GM23338 (cell line): ENCODE results near the gene CHTF8. TPM values are rescaled to one million over a fixed set of nuclear protein-coding genes. Genes with fewer than 3 reads are reported as not detected.

Experiments
- ATAC-seq: fragments of 200-7000 bp; cut with Tn5 transposase; 3 replicates; pipeline ENCODE4 v1.9.1; 2020
- DNase-seq: peaks from one replicate; pipeline ENCODE4 v3.0.0-alpha.2; 2015; ENCODE audit warnings: low spot score
- H2AFZ ChIP-seq: fragments of 200-600 bp; sonication (generic); 2 replicates; pipeline ENCODE4 v1.8.0; 2016; ENCODE audit warnings: antibody characterized with exemption, mild to moderate bottlenecking, moderate library complexity
- H3F3A ChIP-seq: fragments of 200-600 bp; sonication (generic); replicated peaks from 2 replicates; pipeline ENCODE4 v1.8.0; 2017; ENCODE audit warnings: antibody characterized with exemption, mixed run types, low read depth
- H3K27ac ChIP-seq: fragments of 200-600 bp; sonication (generic); 2 replicates; pipeline ENCODE4 v1.6.1; 2016; ENCODE audit warnings: low read depth
- H3K27me3 ChIP-seq: fragments of 200-600 bp; sonication (generic); 2 replicates; pipeline ENCODE4 v1.8.0; 2016; ENCODE audit warnings: mild to moderate bottlenecking, mixed run types, moderate library complexity; ENCODE audit not compliant: insufficient read depth
- H3K36me3 ChIP-seq: fragments of 200-600 bp; sonication (generic); 2 replicates; pipeline ENCODE4 v1.8.0; 2016; ENCODE audit warnings: mild to moderate bottlenecking; ENCODE audit not compliant: insufficient read depth
- H3K4me1 ChIP-seq: fragments of 200-600 bp; sonication (generic); 2 replicates; pipeline ENCODE4 v1.8.0; 2016; ENCODE audit warnings: mild to moderate bottlenecking, moderate library complexity; ENCODE audit not compliant: insufficient read depth
- H3K4me2 ChIP-seq: fragments of 200-600 bp; sonication (generic); 2 replicates; pipeline ENCODE4 v1.7.1; 2017; ENCODE audit warnings: mixed run types
- H3K4me3 ChIP-seq: fragments of 200-600 bp; sonication (generic); 2 replicates; pipeline ENCODE4 v1.6.1; 2016; ENCODE audit warnings: mixed run types
- H3K79me2 ChIP-seq: fragments of 200-600 bp; sonication (generic); replicated peaks from 2 replicates; pipeline ENCODE4 v1.8.0; 2017; ENCODE audit warnings: mild to moderate bottlenecking; ENCODE audit not compliant: insufficient read depth
- H3K9me2 ChIP-seq: fragments of 200-600 bp; sonication (generic); 2 replicates; pipeline ENCODE4 v1.8.0; 2017; ENCODE audit not compliant: insufficient read depth
- H4K20me1 ChIP-seq: fragments of 200-600 bp; sonication (generic); replicated peaks from 2 replicates; pipeline ENCODE4 v1.8.0; 2017; ENCODE audit warnings: mild to moderate bottlenecking; ENCODE audit not compliant: insufficient read depth
- H3K27ac Mint-ChIP-seq: 2 replicates; pipeline ENCODE4 v1.8.0; 2020; ENCODE audit warnings: inconsistent platforms, mild to moderate bottlenecking, moderate library complexity, mixed read lengths
- H3K27me3 Mint-ChIP-seq: 3 replicates; pipeline ENCODE4 v1.8.0; 2022; ENCODE audit warnings: low read depth, mild to moderate bottlenecking, moderate library complexity, mixed read lengths, inconsistent platforms; ENCODE audit not compliant: insufficient read depth, poor library complexity
- H3K36me3 Mint-ChIP-seq: 3 replicates; pipeline ENCODE4 v1.8.0; 2021; ENCODE audit warnings: low read depth, mild to moderate bottlenecking, inconsistent platforms, moderate library complexity, mixed read lengths
- H3K4me1 Mint-ChIP-seq: 3 replicates; pipeline ENCODE4 v1.8.0; 2020; ENCODE audit warnings: mild to moderate bottlenecking, inconsistent platforms, mixed read lengths
- H3K4me3 Mint-ChIP-seq: 3 replicates; pipeline ENCODE4 v1.8.0; 2021; ENCODE audit warnings: moderate library complexity, mild to moderate bottlenecking, inconsistent platforms, mixed read lengths
- H3K9me3 Mint-ChIP-seq: 3 replicates; pipeline ENCODE4 v1.8.0; 2020; ENCODE audit warnings: moderate library complexity, mild to moderate bottlenecking, inconsistent platforms, mixed read lengths
- CREB1 ChIP-seq: fragments of 250-450 bp; sonication (Bioruptor Pico); IDR thresholded peaks from 2 replicates; pipeline ENCODE4 v1.5.0; 2020; ENCODE audit warnings: low read depth, mild to moderate bottlenecking, moderate library complexity
- CTCF ChIP-seq, 2 experiments: fragments of 200-600 bp in 1 of 2; sonication (generic) in 1 of 2; conservative IDR thresholded peaks; 2 replicates each; pipeline versions ENCODE4 v1.5.1 to v1.6.1; 2016 to 2017; ENCODE audit warnings: antibody characterized with exemption in 2 of 2, low read depth in 2 of 2, mild to moderate bottlenecking in 2 of 2, moderate library complexity in 1 of 2
- ETS1 ChIP-seq: IDR thresholded peaks from 2 replicates; pipeline ENCODE4 v1.6.1; 2016; ENCODE audit warnings: antibody characterized with exemption
- EZH2 ChIP-seq: fragments of 200-600 bp; sonication (generic); IDR thresholded peaks from one replicate; pipeline ENCODE4 v1.8.0; 2017; ENCODE audit warnings: antibody characterized with exemption, mild to moderate bottlenecking, low read depth; ENCODE audit not compliant: unreplicated experiment
- JUNB ChIP-seq: IDR thresholded peaks from one replicate; pipeline ENCODE4 v1.6.1; 2016; ENCODE audit warnings: antibody characterized with exemption; ENCODE audit not compliant: unreplicated experiment
- NANOG ChIP-seq: IDR thresholded peaks from 2 replicates; pipeline ENCODE4 v1.6.1; 2016; ENCODE audit warnings: antibody characterized with exemption, borderline replicate concordance
- POLR2AphosphoS5 ChIP-seq: IDR thresholded peaks from 2 replicates; pipeline ENCODE4 v1.6.1; 2016; ENCODE audit warnings: antibody characterized with exemption, low read depth
- REST ChIP-seq: IDR thresholded peaks from one replicate; pipeline ENCODE4 v1.6.1; 2018; ENCODE audit warnings: antibody characterized with exemption; ENCODE audit not compliant: unreplicated experiment
- STAT1 ChIP-seq: IDR thresholded peaks from one replicate; pipeline ENCODE4 v1.6.1; 2016; ENCODE audit warnings: antibody characterized with exemption; ENCODE audit not compliant: unreplicated experiment
- ZNF331 ChIP-seq: fragments of 250-450 bp; sonication (Bioruptor Pico); IDR thresholded peaks from 2 replicates; pipeline ENCODE4 v1.5.0; 2020; ENCODE audit warnings: low read depth, mild to moderate bottlenecking, moderate library complexity
- polyA plus RNA-seq: library from polyadenylated mRNA; unstranded; fragments of >200 nt; fragmentation: Nextera tagmentation; extraction: Ambion mirVana; gene quantifications from 2 replicates; pipeline ENCODE4 v1.2.1, GENCODE V29; 2016
- total RNA-seq: library from RNA; depleted of rRNA; stranded (reverse); fragments of >200 nt; shearing (Covaris generic); gene quantifications from 2 replicates; pipeline ENCODE4 v1.2.3, GENCODE V29; 2014
- TF ChIP-seq, protein P1 (sequence below): fragments of 250-450 bp; sonication (Bioruptor Pico); IDR thresholded peaks from 2 replicates; pipeline ENCODE4 v1.5.0; 2020; ENCODE audit warnings: mild to moderate bottlenecking, moderate library complexity

CHTF8 gene
- total and polyA plus RNA-seq, 2 experiments from 2014 or later: 24.4 to 155 TPM

DNA sequence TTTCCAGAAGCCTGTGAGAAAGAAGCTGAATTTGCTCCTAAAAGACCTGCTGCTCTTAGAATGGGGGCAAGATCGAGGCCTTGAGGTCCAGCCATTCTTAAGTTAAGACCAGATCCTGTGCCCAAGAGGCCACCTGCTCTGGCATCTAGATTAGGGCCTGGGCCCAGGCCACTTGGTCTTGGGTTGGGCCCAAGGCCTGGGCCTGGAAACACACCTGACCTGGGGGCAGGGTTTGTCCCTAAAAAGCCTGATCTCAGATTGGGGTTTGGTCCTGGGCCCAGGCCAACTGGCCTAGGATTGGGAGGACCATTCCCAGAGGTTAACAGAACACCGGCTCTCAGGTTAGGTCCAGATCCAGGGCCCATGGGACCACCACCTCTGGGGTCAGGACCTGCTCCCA is 12.9 kb downstream of the CHTF8 start:
- H3K79me2 ChIP-seq: peaks cover 14% of the 10 kb centered on the region
- Mint-ChIP-seq H3K4me3 (no peak overlapping the region), H3K9me3 (peaks cover 3% of the 10 kb centered on the region; the same call in 1 of the 3 replicates), H3K36me3 (peaks cover 82% of the 10 kb centered on the region), H3K27me3 (peaks cover 7% of the 10 kb centered on the region), H3K27ac (no peak overlapping the region), H3K4me1 (peaks cover 3% of the 10 kb centered on the region; the same call in 2 of the 3 replicates)
- H3K27ac ChIP-seq: no peak overlapping the region
- H3K9me2 ChIP-seq: no peaks in the 10 kb centered on the region
- no peak overlapping the region for H2AFZ ChIP-seq
- TF ChIP-seq NANOG (no peak), CTCF (conservative IDR thresholded peaks at IDR 0.05; ENCODE audit: low read depth in 2 of 2) (no peak), ZNF331 (CRISPR knock-in tag) (no peak), ETS1 (no peak), REST (no peak), JUNB (no peak), POLR2AphosphoS5 (no peak; the same call in 1 of the 2 replicates), STAT1 (no peak), EZH2 (no peak), CREB1 (CRISPR knock-in tag) (no peak)
- TF ChIP-seq, protein P1, sequence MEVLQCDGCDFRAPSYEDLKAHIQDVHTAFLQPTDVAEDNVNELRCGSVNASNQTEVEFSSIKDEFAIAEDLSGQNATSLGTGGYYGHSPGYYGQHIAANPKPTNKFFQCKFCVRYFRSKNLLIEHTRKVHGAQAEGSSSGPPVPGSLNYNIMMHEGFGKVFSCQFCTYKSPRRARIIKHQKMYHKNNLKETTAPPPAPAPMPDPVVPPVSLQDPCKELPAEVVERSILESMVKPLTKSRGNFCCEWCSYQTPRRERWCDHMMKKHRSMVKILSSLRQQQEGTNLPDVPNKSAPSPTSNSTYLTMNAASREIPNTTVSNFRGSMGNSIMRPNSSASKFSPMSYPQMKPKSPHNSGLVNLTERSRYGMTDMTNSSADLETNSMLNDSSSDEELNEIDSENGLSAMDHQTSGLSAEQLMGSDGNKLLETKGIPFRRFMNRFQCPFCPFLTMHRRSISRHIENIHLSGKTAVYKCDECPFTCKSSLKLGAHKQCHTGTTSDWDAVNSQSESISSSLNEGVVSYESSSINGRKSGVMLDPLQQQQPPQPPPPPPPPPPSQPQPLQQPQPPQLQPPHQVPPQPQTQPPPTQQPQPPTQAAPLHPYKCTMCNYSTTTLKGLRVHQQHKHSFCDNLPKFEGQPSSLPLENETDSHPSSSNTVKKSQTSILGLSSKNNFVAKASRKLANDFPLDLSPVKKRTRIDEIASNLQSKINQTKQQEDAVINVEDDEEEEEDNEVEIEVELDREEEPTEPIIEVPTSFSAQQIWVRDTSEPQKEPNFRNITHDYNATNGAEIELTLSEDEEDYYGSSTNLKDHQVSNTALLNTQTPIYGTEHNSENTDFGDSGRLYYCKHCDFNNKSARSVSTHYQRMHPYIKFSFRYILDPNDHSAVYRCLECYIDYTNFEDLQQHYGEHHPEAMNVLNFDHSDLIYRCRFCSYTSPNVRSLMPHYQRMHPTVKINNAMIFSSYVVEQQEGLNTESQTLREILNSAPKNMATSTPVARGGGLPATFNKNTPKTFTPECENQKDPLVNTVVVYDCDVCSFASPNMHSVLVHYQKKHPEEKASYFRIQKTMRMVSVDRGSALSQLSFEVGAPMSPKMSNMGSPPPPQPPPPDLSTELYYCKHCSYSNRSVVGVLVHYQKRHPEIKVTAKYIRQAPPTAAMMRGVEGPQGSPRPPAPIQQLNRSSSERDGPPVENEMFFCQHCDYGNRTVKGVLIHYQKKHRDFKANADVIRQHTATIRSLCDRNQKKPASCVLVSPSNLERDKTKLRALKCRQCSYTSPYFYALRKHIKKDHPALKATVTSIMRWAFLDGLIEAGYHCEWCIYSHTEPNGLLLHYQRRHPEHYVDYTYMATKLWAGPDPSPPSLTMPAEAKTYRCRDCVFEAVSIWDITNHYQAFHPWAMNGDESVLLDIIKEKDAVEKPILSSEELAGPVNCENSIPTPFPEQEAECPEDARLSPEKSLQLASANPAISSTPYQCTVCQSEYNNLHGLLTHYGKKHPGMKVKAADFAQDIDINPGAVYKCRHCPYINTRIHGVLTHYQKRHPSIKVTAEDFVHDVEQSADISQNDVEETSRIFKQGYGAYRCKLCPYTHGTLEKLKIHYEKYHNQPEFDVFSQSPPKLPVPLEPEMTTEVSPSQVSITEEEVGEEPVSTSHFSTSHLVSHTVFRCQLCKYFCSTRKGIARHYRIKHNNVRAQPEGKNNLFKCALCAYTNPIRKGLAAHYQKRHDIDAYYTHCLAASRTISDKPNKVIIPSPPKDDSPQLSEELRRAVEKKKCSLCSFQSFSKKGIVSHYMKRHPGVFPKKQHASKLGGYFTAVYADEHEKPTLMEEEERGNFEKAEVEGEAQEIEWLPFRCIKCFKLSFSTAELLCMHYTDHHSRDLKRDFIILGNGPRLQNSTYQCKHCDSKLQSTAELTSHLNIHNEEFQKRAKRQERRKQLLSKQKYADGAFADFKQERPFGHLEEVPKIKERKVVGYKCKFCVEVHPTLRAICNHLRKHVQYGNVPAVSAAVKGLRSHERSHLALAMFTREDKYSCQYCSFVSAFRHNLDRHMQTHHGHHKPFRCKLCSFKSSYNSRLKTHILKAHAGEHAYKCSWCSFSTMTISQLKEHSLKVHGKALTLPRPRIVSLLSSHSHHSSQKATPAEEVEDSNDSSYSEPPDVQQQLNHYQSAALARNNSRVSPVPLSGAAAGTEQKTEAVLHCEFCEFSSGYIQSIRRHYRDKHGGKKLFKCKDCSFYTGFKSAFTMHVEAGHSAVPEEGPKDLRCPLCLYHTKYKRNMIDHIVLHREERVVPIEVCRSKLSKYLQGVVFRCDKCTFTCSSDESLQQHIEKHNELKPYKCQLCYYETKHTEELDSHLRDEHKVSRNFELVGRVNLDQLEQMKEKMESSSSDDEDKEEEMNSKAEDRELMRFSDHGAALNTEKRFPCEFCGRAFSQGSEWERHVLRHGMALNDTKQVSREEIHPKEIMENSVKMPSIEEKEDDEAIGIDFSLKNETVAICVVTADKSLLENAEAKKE (CRISPR knock-in tag): no peak
- no peak overlapping the region for H3K4me2 ChIP-seq
- peaks cover 52% of the 10 kb centered on the region for H3F3A ChIP-seq
- H4K20me1 ChIP-seq: peaks cover 20% of the 10 kb centered on the region
- no peak overlapping the region for H3K4me3 ChIP-seq
- H3K36me3 ChIP-seq: peaks cover 40% of the 10 kb centered on the region
- no peak for DNase-seq
- no peaks in the 10 kb centered on the region for H3K4me1 ChIP-seq
- H3K27me3 ChIP-seq: no peaks in the 10 kb centered on the region
- no peak for ATAC-seq
